H9 (cell line): ENCODE measurements around the gene CALN1. TPM values are rescaled to one million over a fixed set of nuclear protein-coding genes. Genes with fewer than 3 reads are reported as not detected.

ENCODE experiments used
- DNase-seq: peaks from one replicate; pipeline ENCODE4 v3.0.0-alpha.2; 2017
- H2AFZ ChIP-seq: one replicate; pipeline ENCODE4 v1.6.1; 2013; ENCODE audit warnings: mild to moderate bottlenecking, low read length, control low read depth, moderate library complexity
- H2AK5ac ChIP-seq: 2 replicates; pipeline ENCODE4 v1.6.1; 2013; ENCODE audit warnings: low read length, control low read depth, mixed read lengths; ENCODE audit not compliant: insufficient read length
- H2BK120ac ChIP-seq: one replicate; pipeline ENCODE4 v1.6.1; 2013; ENCODE audit warnings: low read depth, mild to moderate bottlenecking, low read length, control low read depth, inconsistent platforms; ENCODE audit not compliant: poor library complexity, severe bottlenecking
- H2BK12ac ChIP-seq: 2 replicates; pipeline ENCODE4 v1.6.1; 2013; ENCODE audit warnings: low read length, control low read depth, mixed read lengths, low read depth; ENCODE audit not compliant: insufficient read length
- H2BK15ac ChIP-seq: 2 replicates; pipeline ENCODE4 v1.6.1; 2013; ENCODE audit warnings: low read depth, low read length, control low read depth
- H2BK20ac ChIP-seq: one replicate; pipeline ENCODE4 v1.6.1; 2013; ENCODE audit warnings: low read depth, mild to moderate bottlenecking, low read length, control low read depth, inconsistent platforms; ENCODE audit not compliant: poor library complexity, severe bottlenecking
- H2BK5ac ChIP-seq: 2 replicates; pipeline ENCODE4 v1.6.1; 2013; ENCODE audit warnings: low read length, control low read depth, mixed read lengths; ENCODE audit not compliant: insufficient read length
- H3K14ac ChIP-seq: 2 replicates; pipeline ENCODE4 v1.6.1; 2013; ENCODE audit warnings: low read length, control low read depth; ENCODE audit not compliant: insufficient read depth
- H3K18ac ChIP-seq: 2 replicates; pipeline ENCODE4 v1.6.1; 2013; ENCODE audit warnings: low read depth, mild to moderate bottlenecking, mixed read lengths, low read length, control low read depth; ENCODE audit not compliant: insufficient read length
- H3K23ac ChIP-seq: 2 replicates; pipeline ENCODE4 v1.6.1; 2013; ENCODE audit warnings: low read length, control low read depth, mixed read lengths, low read depth; ENCODE audit not compliant: insufficient read length
- H3K23me2 ChIP-seq: 2 replicates; pipeline ENCODE4 v1.6.1; 2013; ENCODE audit warnings: low read depth, mild to moderate bottlenecking, mixed read lengths, low read length, control low read depth; ENCODE audit not compliant: insufficient read length, poor library complexity, severe bottlenecking
- H3K27ac ChIP-seq: 2 replicates; pipeline ENCODE4 v1.5.1; 2013; ENCODE audit warnings: low read length, control low read depth, mixed read lengths, low read depth; ENCODE audit not compliant: insufficient read length
- H3K27me3 ChIP-seq: 2 replicates; pipeline ENCODE4 v1.6.1; 2013; ENCODE audit warnings: low read length, control low read depth, inconsistent platforms; ENCODE audit not compliant: insufficient read depth
- H3K4ac ChIP-seq: 2 replicates; pipeline ENCODE4 v1.6.1; 2013; ENCODE audit warnings: low read depth, mild to moderate bottlenecking, control low read depth, inconsistent platforms, low read length, moderate library complexity
- H3K4me1 ChIP-seq: 2 replicates; pipeline ENCODE4 v1.6.1; 2013; ENCODE audit warnings: low read length, control low read depth, inconsistent platforms; ENCODE audit not compliant: insufficient read depth
- H3K4me2 ChIP-seq: 2 replicates; pipeline ENCODE4 v1.6.1; 2013; ENCODE audit warnings: low read length, control low read depth, mixed read lengths; ENCODE audit not compliant: insufficient read length, insufficient read depth
- H3K56ac ChIP-seq: 2 replicates; pipeline ENCODE4 v1.6.1; 2013; ENCODE audit warnings: low read depth, mild to moderate bottlenecking, mixed read lengths, low read length, control low read depth; ENCODE audit not compliant: insufficient read length
- H3K79me1 ChIP-seq: 2 replicates; pipeline ENCODE4 v1.6.1; 2013; ENCODE audit warnings: low read depth, mild to moderate bottlenecking, moderate library complexity, low read length, control low read depth, inconsistent platforms; ENCODE audit not compliant: insufficient read depth, poor library complexity, severe bottlenecking
- H3K79me2 ChIP-seq: 2 replicates; pipeline ENCODE4 v1.6.1; 2013; ENCODE audit warnings: low read length, control low read depth, inconsistent platforms; ENCODE audit not compliant: insufficient read depth
- H3K9ac ChIP-seq: 2 replicates; pipeline ENCODE4 v1.6.1; 2013; ENCODE audit warnings: low read length, control low read depth, mixed read lengths; ENCODE audit not compliant: insufficient read length; ENCODE audit errors: extremely low read depth
- H3K9me3 ChIP-seq: one replicate; pipeline ENCODE4 v1.6.1; 2013; ENCODE audit warnings: low read depth, low read length, inconsistent platforms; ENCODE audit not compliant: control insufficient read depth
- H3T11ph ChIP-seq: one replicate; pipeline ENCODE4 v1.6.1; 2013; ENCODE audit warnings: mild to moderate bottlenecking, low read length, control low read depth, inconsistent platforms
- H4K20me1 ChIP-seq: one replicate; pipeline ENCODE4 v1.6.1; 2013; ENCODE audit not compliant: control insufficient read depth, insufficient read length, insufficient read depth
- H4K5ac ChIP-seq: 2 replicates; pipeline ENCODE4 v1.6.1; 2013; ENCODE audit warnings: low read depth, mild to moderate bottlenecking, mixed read lengths, low read length, control low read depth; ENCODE audit not compliant: insufficient read length
- H4K8ac ChIP-seq: replicated peaks from 2 replicates; pipeline ENCODE4 v1.6.1; 2013; ENCODE audit warnings: low read length, control low read depth, mixed read lengths, low read depth; ENCODE audit not compliant: insufficient read length
- H4K91ac ChIP-seq: 2 replicates; pipeline ENCODE4 v1.6.1; 2013; ENCODE audit warnings: low read depth, mild to moderate bottlenecking, moderate library complexity, mixed read lengths, low read length, control low read depth; ENCODE audit not compliant: insufficient read length
- H3K27ac Mint-ChIP-seq, 3 experiments: 2 replicates in 2 of 3; 3 replicates in 1 of 3; pipeline ENCODE4 v1.8.0; 2020 to 2021; ENCODE audit warnings: mixed read lengths in 3 of 3, mild to moderate bottlenecking in 1 of 3, moderate library complexity in 1 of 3
- H3K27me3 Mint-ChIP-seq: 2 replicates; pipeline ENCODE4 v1.8.0; 2021; ENCODE audit warnings: low read depth, mild to moderate bottlenecking, moderate library complexity, mixed read lengths
- H3K36me3 Mint-ChIP-seq, 3 experiments: 2 replicates in 2 of 3; 3 replicates in 1 of 3; pipeline ENCODE4 v1.8.0; 2020 to 2021; ENCODE audit warnings: low read depth in 3 of 3, mixed read lengths in 3 of 3; ENCODE audit not compliant: insufficient read depth in 1 of 3
- H3K4me1 Mint-ChIP-seq, 2 experiments: 2 replicates each; pipeline ENCODE4 v1.8.0; 2020; ENCODE audit warnings: mixed read lengths in 2 of 2
- H3K4me3 Mint-ChIP-seq, 2 experiments: 2 replicates in 1 of 2; 3 replicates in 1 of 2; pipeline ENCODE4 v1.8.0; 2020 to 2021; ENCODE audit warnings: mild to moderate bottlenecking in 2 of 2, mixed read lengths in 2 of 2, moderate library complexity in 1 of 2
- H3K9me3 Mint-ChIP-seq, 2 experiments: 2 replicates in 1 of 2; 3 replicates in 1 of 2; pipeline ENCODE4 v1.8.0; 2020; ENCODE audit warnings: mild to moderate bottlenecking in 2 of 2, mixed read lengths in 2 of 2, moderate library complexity in 1 of 2
- CTCF ChIP-seq: fragments of 200-600 bp; sonication (generic); conservative IDR thresholded peaks from 3 replicates; pipeline ENCODE4 v1.8.0; 2021; ENCODE audit warnings: antibody characterized with exemption, mild to moderate bottlenecking
- WGBS: extraction: QIAGEN DNeasy Blood & Tissue Kit; methylation state at CpG from one replicate; pipeline ENCODE4 v1.1.7; 2013; ENCODE audit warnings: missing lambda C conversion rate, low lambda C conversion rate, mixed read lengths; ENCODE audit not compliant: insufficient read length; ENCODE audit errors: extremely low coverage; 5-methylcytosine and 5-hydroxymethylcytosine counted together
- total RNA-seq: library from RNA; stranded (reverse); gene quantifications from 2 replicates; pipeline ENCODE4 v1.2.1, GENCODE V29; 2021

The CALN1 gene
- total RNA-seq, 1 experiment from 2014 or later, result 2.8 TPM

GRCh38 chr7:72316148-72316547, 96.0 kb downstream of the CALN1 start:
- no peak overlapping the region for H4K8ac ChIP-seq
- no peak overlapping the region for H2BK20ac ChIP-seq
- no peak overlapping the region for H3K23ac ChIP-seq
- no peak overlapping the region for H4K91ac ChIP-seq
- Mint-ChIP-seq H3K27me3 (no peaks in the 10 kb centered on the region; the same call in 1 of the 2 replicates), H3K4me1 (peaks cover 0 to 8% of the 10 kb centered on the region in 2 experiments; a peak in 2 of 4 replicates), H3K9me3 (peaks cover 0 to 2% of the 10 kb centered on the region in 2 experiments; a peak in 2 of 5 replicates), H3K4me3 (no peak overlapping the region), H3K36me3 (peaks cover 0 to 8% (median 4%) of the 10 kb centered on the region in 3 experiments; a peak in 3 of 7 replicates), H3K27ac (no peak overlapping the region)
- H4K20me1 ChIP-seq, result no peaks in the 10 kb centered on the region
- no peak overlapping the region for H2AK5ac ChIP-seq
- H3K14ac ChIP-seq, result no peak overlapping the region
- no peak overlapping the region for H3K18ac ChIP-seq
- no peaks in the 10 kb centered on the region for H3K4me1 ChIP-seq
- H2BK5ac ChIP-seq, result no peak overlapping the region
- no peak overlapping the region for H3T11ph ChIP-seq
- DNase-seq, result no peak
- no peak overlapping the region for H3K9ac ChIP-seq
- H3K27me3 ChIP-seq, result no peaks in the 10 kb centered on the region
- no peak overlapping the region for H2BK15ac ChIP-seq
- no peak overlapping the region for H3K4me2 ChIP-seq
- no peak overlapping the region for H2BK120ac ChIP-seq
- H3K27ac ChIP-seq, result no peak overlapping the region
- no CpG with 5 or more reads among the region's 6 CpGs for WGBS
- no peaks in the 10 kb centered on the region for H3K9me3 ChIP-seq
- H3K56ac ChIP-seq, result no peak overlapping the region
- H2AFZ ChIP-seq, result no peak overlapping the region
- no peak overlapping the region for H3K4ac ChIP-seq
- TF ChIP-seq CTCF, result no peak
- H3K79me2 ChIP-seq, result no peaks in the 10 kb centered on the region
- no peak overlapping the region for H4K5ac ChIP-seq
- H3K79me1 ChIP-seq, result no peaks in the 10 kb centered on the region
- H3K23me2 ChIP-seq, result no peaks in the 10 kb centered on the region
- H2BK12ac ChIP-seq, result no peak overlapping the region
